ENCODE data around the gene MCM5.
A peak's percentile ranks its signal among the peaks of the same experiment; 100 is the strongest.
"Not testable (repeated sequence)": the region's sequence is repeated elsewhere in the genome, so short reads cannot be mapped to it uniquely, and the experiment has no call there.

The MCM5 gene

GRCh38 chr22:35452810-35453743 is 53.1 kb downstream of the MCM5 start:
- no peak for DNase-seq (ENCODE audit: low spot score)

- DNase-seq (ENCODE audit: low spot score): no peak
These were observed 54.6 kb downstream of the MCM5 start for GRCh38 chr22:35454416-35455054.

- DNase-seq (ENCODE audit: low spot score): no peak
These were observed 55.6 kb downstream of the MCM5 start for GRCh38 chr22:35455529-35455928.

GRCh38 chr22:35456757-35457156 is 56.8 kb downstream of the MCM5 start:
- no peak for DNase-seq (ENCODE audit: low spot score)

- no peak for DNase-seq (ENCODE audit: low spot score)
These were observed 58.0 kb downstream of the MCM5 start for GRCh38 chr22:35457729-35458546.

GRCh38 chr22:35458547-35459422 is 58.8 kb downstream of the MCM5 start:
- no peak for DNase-seq (ENCODE audit: low spot score)

DNA sequence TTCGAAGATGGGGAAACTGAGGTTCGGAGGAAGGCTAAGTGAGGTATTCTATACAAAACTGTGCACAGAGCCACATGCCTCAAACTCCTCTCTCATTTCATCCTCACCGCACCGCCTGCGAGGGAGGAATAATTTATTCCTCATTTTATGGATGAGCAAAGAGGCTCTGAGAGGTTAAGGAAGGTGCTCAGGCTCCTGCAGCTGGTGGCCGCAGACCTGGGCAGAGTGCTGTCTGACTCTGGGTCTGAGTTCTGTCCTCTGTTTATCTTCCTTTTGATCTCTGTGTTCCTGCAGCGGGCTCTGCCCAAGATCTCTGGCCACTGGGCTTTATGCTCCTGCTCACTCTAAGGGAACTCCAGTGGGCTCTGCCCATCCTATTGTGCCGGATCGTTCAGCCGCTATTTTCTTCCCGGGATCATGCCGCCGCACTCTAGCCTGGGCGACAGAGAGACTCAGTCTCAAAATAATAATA is 59.5 kb downstream of the MCM5 start:
- DNase-seq (ENCODE audit: low spot score): no peak

DNA sequence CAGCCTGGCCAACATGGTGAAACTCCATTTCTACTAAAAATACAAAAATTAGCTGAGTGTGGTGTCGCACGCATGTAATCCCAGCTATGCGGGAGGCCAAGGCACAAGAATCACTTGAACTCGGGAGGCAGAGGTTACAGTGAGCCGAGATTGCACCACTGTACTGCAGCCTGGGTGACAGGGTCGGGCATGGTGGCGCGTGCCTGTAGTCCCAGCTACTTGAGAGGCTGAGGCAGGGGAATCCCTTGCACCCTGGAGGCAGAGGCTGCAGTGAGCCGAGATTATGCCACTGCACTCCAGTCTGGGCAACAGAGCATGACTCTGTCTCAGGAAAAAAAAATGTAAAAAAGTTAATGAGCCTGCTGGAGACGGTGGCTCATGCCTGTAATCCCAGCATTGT is 60.0 kb downstream of the MCM5 start:
- not testable (repeated sequence) for DNase-seq (ENCODE audit: low spot score)

DNA sequence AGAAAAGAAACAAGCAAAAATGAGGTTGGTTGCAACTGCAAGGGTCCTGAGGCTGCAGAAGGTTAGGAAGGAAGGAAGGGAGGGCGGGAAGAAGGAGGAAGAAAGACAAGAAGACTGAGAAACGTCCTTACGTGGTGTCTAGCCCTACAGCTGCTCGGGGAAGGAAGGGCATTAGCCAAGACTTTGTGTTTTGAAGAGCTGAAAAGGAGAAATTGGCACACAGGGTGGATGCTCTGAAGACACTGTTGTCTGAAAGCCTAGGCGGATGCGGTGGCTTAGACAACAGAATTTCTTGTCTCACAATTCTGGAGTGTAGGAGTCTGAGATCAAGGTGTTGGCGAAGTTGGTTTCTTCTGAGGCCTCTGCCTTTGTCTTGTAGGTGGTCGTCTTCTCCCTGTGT is 60.7 kb downstream of the MCM5 start:
- no peak for DNase-seq (ENCODE audit: low spot score)

DNA sequence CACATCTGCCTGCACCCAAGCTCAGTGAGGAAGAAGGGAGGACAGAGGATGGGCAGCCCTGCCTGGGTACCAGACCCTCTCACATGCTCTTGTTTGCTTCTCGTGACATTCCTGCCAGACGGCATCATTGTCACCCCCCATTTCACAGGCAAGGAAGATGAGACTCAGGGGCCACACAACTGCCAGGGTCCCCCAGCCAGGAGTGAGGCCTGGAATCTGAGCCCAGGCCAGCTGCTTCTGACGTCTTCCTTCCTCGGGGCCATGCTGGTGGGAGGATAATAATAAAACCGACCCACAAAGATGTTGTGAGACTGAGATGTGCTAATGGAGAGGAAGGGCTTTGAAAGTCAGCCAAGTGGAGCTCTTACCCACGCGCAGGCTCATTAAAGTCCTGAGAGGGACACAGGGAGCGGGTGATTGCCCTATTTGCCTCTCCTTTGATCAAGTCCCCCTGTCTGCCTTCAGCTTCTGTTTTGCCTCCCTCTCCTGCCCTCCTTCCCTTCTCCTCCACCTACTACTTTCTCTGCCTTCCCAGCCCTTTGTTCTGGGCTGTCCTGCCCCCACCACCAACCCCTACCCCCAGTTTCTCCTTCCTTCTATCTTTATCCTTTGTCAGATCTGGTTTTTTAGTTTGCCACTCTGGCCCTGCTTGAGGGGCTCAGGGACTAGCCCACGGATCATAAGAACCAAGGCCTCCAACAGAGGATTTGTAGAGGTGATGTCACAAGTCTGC is 62.7 kb downstream of the MCM5 start:
- no peak for DNase-seq (ENCODE audit: low spot score)

DNA sequence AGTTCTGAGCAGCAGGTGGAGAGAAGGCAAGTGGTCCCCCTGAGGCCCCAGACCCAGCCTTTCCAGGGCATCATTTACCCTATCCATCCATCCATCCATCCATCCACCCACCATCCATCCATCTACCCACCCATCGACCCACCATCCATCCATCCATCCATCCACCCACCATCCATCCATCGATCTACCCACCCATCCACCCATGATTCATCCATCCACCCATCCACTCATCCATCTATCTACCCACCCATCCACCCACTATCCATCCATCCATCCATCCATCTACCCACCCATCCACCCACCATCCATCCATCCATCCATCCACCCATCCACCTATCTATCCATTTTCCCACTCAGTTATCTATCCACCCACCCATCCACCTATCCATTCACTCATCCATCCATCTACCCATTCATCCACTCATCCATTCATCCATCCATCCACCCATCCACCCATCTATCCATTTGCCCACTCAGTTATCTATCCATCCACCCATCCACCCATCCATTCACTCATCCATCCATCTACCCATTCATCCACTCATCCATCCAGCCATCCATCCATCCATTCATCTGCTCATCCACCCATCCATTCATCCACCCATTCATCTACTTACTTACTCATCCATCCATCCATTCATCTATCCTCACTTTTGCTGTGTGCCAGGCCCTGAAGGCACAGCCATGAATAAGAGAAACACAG is 63.4 kb downstream of the MCM5 start:
- no peak for DNase-seq (ENCODE audit: low spot score)

DNA sequence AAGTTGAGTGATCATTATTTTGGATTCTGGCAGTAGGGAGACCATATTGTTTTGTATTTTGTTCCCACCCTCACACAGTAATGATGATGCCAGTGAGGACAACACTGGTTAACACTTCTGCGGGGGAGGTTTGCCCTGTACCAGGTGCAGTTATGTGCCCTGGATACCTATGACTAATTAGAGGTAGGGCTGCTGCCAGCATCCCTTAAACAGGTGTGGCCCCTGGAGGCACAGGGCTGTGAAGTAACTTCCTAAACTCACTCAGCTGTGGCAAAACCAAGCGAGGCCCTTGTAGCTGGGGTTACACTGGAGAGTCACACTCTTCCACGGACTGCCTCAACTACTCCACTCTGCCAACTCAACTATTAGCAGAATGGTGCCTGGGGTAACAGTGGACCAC is 64.5 kb downstream of the MCM5 start:
- no peak for DNase-seq (ENCODE audit: low spot score)

- no peak for DNase-seq (ENCODE audit: low spot score)
These were observed 65.3 kb downstream of the MCM5 start for GRCh38 chr22:35465109-35465701.

GRCh38 chr22:35467681-35468434 is 67.9 kb downstream of the MCM5 start:
- DNase-seq (ENCODE audit: low spot score): no peak

- DNase-seq (ENCODE audit: low spot score): peak; percentile 54
These were observed 71.0 kb downstream of the MCM5 start for GRCh38 chr22:35470903-35471321.

GRCh38 chr22:35471566-35471965 is 71.6 kb downstream of the MCM5 start:
- not testable (repeated sequence) for DNase-seq (ENCODE audit: low spot score)

- DNase-seq (ENCODE audit: low spot score): no peak
These were observed 72.5 kb downstream of the MCM5 start for GRCh38 chr22:35472488-35472887.

GRCh38 chr22:35473971-35474370 is 74.0 kb downstream of the MCM5 start:
- DNase-seq (ENCODE audit: low spot score): no peak
